Astrocyte of the hippocampus (primary cell): ENCODE results near the gene CCDC171.
"Not testable (repeated sequence)": the region's sequence is repeated elsewhere in the genome, so short reads cannot be mapped to it uniquely, and the experiment has no call there.

ENCODE experiments used
- DNase-seq: peaks from one replicate; pipeline ENCODE4 v3.0.0; 2011; ENCODE audit warnings: low read depth, low spot score

Gene CCDC171

GRCh38 chr9:15553528-15553898 is 670 bp downstream of the CCDC171 start:
- DNase-seq: no peak

- no peak for DNase-seq
Observed at GRCh38 chr9:15570769-15571168, 17.9 kb downstream of the CCDC171 start.

- DNase-seq: no peak
Observed at GRCh38 chr9:15572200-15572770, 19.4 kb downstream of the CCDC171 start.

- DNase-seq: no peak
Observed at GRCh38 chr9:15576350-15577050, 23.7 kb downstream of the CCDC171 start.

GRCh38 chr9:15578714-15579113 is 25.9 kb downstream of the CCDC171 start:
- no peak for DNase-seq

GRCh38 chr9:15584379-15584778 is 31.5 kb downstream of the CCDC171 start:
- DNase-seq: no peak

- DNase-seq: no peak
Observed at GRCh38 chr9:15592317-15592716, 39.5 kb downstream of the CCDC171 start.

GRCh38 chr9:15592940-15593339 is 40.1 kb downstream of the CCDC171 start:
- DNase-seq: not testable (repeated sequence)

- not testable (repeated sequence) for DNase-seq
Observed at GRCh38 chr9:15600666-15601330, 48.0 kb downstream of the CCDC171 start.

GRCh38 chr9:15606643-15607472 is 54.0 kb downstream of the CCDC171 start:
- peak; percentile 59 for DNase-seq

GRCh38 chr9:15612962-15613361 is 60.1 kb downstream of the CCDC171 start:
- DNase-seq: no peak

GRCh38 chr9:15617782-15618181 is 64.9 kb downstream of the CCDC171 start:
- no peak for DNase-seq

- no peak for DNase-seq
Observed at GRCh38 chr9:15618540-15619331, 65.9 kb downstream of the CCDC171 start.

- DNase-seq: peak; percentile 36
Observed at GRCh38 chr9:15622318-15622971, 69.6 kb downstream of the CCDC171 start.

GRCh38 chr9:15635752-15636151 is 82.9 kb downstream of the CCDC171 start:
- no peak for DNase-seq

- no peak for DNase-seq
Observed at GRCh38 chr9:15640121-15640520, 87.3 kb downstream of the CCDC171 start.

- no peak for DNase-seq
Observed at GRCh38 chr9:15641291-15641690, 88.4 kb downstream of the CCDC171 start.

- peak; percentile 55 for DNase-seq
Observed at GRCh38 chr9:15642369-15642962, 89.6 kb downstream of the CCDC171 start.

GRCh38 chr9:15670246-15670645 is 117.4 kb downstream of the CCDC171 start:
- DNase-seq: no peak

GRCh38 chr9:15670894-15671293 is 118.1 kb downstream of the CCDC171 start:
- no peak for DNase-seq
